Loucy (cell line): ENCODE data around the gene SLC6A9.

Experiments
- EZH2phosphoT487 ChIP-seq: fragments of 200-600 bp; IDR thresholded peaks from 2 replicates; pipeline ENCODE4 v1.6.1; 2018; ENCODE audit warnings: antibody characterized with exemption, mild to moderate bottlenecking, moderate library complexity, borderline replicate concordance
- TF ChIP-seq, protein P1 (sequence below): fragments of 200-600 bp; sonication (generic); conservative IDR thresholded peaks from 2 replicates; pipeline ENCODE4 v1.5.1; 2014; ENCODE audit warnings: mild to moderate bottlenecking, antibody characterized with exemption, low read length

DNA sequence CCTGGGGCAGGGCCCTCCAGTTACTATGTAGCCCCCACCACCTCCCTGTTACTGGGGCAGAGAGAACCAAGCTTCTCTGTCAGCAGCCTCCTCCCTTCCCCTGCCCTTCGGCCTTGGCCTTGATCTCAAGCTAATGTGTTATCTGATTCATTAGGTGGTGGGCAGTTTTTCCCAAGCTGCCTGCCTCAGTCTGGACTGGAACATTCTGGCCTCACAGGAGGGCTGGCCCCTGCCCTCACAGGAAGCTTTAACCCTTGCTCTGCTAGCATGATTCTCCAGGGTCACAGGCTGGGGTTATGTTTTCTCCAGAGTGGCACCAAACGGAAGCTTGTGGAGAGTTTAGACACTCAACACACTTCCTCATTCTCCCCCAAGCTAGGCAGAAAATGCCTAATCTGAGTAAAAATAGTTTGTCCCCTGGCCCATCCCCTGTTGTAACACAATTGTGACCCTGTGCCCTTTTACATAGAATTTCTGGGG, 37.2 kb upstream of the SLC6A9 start:
- TF ChIP-seq, protein P1, sequence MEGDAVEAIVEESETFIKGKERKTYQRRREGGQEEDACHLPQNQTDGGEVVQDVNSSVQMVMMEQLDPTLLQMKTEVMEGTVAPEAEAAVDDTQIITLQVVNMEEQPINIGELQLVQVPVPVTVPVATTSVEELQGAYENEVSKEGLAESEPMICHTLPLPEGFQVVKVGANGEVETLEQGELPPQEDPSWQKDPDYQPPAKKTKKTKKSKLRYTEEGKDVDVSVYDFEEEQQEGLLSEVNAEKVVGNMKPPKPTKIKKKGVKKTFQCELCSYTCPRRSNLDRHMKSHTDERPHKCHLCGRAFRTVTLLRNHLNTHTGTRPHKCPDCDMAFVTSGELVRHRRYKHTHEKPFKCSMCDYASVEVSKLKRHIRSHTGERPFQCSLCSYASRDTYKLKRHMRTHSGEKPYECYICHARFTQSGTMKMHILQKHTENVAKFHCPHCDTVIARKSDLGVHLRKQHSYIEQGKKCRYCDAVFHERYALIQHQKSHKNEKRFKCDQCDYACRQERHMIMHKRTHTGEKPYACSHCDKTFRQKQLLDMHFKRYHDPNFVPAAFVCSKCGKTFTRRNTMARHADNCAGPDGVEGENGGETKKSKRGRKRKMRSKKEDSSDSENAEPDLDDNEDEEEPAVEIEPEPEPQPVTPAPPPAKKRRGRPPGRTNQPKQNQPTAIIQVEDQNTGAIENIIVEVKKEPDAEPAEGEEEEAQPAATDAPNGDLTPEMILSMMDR: no peak
- no peak for TF ChIP-seq EZH2phosphoT487
